Stimulated activated CD4-positive, alpha-beta T cell treated with anti-CD3 and anti-CD28 coated beads, Interleukin-4, amount 100 ng/mL, for 1 hour (primary cell): ENCODE measurements around the gene CYB561A3.
A peak's percentile ranks its signal among the peaks of the same experiment; 100 is the strongest.

ENCODE experiments used
- DNase-seq: peaks from one replicate; pipeline ENCODE4 v3.0.0-alpha.2; 2020

Gene CYB561A3

DNA sequence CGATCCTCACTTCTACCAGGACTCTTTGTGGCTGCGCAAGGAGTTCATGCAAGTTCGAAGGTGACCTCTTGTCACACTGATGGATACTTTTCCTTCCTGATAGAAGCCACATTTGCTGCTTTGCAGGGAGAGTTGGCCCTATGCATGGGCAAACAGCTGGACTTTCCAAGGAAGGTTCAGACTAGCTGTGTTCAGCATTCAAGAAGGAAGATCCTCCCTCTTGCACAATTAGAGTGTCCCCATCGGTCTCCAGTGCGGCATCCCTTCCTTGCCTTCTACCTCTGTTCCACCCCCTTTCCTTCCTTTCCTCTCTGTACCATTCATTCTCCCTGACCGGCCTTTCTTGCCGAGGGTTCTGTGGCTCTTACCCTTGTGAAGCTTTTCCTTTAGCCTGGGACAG, 7.0 kb upstream of the CYB561A3 start:
- DNase-seq: no peak

DNA sequence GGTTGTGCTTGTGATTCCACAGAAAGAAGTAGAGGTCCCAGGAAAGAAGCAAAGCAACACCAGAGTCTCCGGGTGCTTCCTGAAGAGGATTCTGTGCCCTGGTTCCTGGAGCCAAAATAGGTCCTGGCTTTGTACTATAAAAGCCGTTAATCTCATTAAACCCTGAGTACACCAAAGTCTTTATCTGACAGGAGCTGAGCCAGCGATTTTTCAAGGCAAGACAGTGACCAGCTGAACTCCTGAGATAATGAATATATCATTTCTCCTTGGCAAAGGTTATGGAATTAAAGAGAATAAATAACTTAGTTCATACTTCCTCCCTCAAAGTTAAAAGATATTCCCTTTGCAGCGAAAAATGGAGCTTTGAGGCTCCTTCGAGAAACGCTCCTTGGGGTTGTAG, 5.7 kb upstream of the CYB561A3 start:
- DNase-seq: no peak

DNA sequence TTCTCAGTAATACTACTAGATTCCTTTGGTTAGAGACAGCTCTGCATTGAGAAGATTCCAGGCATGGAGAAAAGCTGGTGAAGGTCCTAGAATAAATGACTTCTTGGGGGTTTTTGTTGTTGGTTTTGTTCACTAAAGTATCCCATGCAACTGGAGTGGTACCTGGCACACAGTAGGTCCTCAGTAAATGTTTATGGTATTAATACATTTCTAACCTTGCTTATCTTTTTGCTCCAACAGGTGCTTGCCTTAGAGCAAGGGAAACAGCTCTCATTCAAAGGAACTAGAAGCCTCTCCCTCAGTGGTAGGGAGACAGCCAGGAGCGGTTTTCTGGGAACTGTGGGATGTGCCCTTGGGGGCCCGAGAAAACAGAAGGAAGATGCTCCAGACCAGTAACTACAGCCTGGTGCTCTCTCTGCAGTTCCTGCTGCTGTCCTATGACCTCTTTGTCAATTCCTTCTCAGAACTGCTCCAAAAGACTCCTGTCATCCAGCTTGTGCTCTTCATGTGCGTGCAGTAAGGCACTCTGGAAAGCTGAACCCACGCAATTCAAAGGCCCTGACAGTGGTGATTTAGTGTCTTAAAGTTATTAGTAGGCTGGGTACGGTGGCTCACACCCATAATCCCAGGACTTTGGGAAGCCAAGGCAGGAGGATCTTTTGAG, 2.5 kb upstream of the CYB561A3 start:
- no peak for DNase-seq

DNA sequence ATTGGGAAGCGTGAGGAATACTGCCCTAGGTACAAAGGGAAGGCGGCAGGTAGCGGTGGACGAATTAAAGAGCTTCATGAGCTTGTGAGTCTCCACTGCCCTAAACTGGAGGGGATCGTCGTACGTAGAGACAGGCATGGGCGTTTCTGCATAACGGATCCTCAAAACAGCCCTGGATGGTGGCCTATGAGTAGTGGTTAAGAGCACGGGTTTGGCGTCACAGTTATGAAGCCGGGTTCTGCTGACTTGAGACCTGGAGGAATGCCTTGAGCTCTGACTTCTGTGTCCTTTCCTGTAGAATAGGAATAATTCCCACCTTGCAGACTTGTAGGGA, 827 bp upstream of the CYB561A3 start:
- DNase-seq: peak; percentile 23

DNA sequence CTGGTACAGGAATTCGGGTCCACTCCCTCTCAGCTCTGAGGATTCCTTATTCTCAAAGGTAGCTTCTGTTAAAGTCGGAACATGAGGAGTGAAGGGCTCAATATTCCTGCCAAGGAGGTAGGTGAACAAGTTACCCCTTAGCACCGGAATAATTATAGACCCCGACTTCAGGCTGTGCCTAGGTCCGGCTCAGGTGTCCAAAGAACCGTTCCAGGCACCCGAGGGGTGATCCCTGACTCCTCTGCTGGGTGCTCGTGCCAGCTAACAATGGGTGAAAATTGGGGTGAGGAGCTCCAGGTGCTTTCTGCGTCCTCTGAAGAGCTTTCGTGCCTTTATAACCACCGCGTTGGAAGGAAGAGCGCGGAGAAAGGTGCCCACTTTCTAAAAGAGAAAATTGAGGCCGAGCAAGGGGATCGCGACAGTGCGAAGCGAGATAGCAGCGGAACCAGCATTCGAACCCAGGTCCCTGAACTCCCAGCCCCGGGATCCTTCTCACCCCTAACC, 393 bp downstream of the CYB561A3 start:
- no peak for DNase-seq

DNA sequence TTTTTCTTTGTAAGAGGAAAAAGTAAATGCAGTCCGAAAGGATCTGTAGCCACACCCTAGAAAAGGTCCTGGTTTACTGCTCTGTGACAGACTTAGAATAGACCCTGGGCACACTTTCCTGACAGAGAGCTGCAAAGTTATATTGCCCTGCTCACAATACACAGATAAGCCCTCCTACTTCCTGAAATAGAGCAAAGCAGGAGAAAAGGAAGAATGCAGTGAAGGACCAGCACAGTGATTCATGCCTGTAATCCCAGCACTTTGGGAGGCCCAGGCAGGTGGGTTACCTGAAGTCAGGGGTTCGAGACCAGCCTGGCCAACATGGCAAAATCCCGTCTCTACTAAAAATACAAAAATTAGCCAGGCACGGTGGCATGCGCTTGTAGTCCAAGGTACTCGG, 2.2 kb downstream of the CYB561A3 start:
- no peak for DNase-seq

DNA sequence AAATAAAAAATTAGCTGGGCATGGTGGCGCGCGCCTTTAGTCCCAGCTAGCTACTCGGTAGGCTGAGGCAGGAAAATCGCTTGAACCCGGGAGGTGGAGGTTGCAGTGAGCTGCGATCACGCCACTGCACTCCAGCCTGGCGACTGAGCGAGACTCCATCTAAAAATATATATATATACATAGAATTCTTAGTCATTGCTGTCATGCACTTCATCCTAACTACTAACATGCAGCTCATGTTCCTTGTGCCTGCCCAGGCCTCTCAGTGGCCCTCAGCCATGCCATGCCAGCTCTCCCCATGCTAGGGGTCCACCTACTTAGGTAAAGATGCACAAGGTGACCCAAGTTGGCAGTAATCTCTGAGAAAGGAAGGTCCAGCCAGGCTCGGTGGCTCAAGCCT, 3.1 kb downstream of the CYB561A3 start:
- DNase-seq: no peak

DNA sequence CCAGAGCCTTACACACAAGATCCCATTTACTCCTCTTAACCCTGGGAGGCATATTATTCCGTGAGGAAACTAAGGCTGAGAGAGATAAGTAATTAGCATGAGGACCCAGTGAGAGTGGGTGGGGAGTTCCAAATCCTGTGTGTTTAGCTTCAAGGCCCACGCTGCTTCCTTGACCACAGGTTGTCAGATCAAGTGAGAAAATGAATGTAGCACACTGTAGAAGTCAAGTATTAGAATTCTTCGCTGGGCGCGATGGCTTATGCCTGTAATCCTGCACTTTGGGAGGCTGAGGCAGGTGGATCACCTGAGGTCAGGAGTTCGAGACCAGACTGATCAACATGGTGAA, 3.8 kb downstream of the CYB561A3 start:
- DNase-seq: no peak

DNA sequence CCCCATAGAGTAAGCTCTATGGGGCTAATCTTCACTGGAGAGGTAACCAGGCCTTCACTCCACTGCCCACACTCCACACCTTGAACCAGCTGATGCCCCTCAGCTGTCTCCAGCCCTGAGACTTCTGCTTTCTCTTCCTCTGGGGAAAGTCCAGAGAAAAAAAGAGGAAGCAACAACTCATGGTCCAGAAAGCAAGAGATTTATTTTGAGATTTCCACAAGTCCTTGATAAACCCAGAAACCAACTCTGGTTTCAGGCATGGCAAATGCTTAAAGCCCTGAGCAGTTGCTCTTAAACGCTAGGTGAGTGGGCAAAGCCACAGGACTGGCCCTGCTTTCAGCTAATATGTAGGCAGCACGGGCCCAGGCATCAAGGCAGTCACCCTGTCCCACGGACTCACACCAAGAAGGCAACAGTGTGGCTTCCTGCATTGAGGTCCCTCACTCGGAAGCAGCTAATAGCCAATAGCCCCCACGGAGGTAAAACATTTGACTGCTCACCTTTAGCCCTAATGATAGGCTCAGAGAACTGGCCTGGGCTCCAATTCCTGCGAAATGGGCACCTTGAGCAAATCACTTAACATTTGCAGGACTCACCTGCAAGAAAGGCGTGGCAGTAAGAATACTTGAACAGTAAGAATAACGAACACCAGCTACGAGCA, 4.3 kb downstream of the CYB561A3 start:
- DNase-seq: no peak

DNA sequence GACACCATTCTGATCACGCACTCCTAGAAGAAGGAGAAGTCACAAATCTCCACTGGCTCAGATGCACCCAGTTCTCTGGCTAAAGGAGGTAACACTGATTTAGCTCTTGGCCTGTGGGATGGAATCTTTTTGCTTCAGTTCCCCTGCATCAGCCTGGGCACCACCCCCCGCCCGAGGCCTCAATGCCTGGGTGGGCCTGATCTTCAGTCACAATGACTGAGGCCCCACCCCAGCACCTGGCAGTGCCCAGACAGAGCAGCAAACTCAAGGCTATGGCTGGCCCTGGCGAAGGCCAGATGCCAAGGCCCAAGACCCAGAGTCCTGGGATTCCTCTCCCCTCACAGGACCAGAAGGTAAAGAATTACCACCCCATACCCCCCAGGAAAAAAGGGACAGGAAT, 5.0 kb downstream of the CYB561A3 start:
- no peak for DNase-seq

DNA sequence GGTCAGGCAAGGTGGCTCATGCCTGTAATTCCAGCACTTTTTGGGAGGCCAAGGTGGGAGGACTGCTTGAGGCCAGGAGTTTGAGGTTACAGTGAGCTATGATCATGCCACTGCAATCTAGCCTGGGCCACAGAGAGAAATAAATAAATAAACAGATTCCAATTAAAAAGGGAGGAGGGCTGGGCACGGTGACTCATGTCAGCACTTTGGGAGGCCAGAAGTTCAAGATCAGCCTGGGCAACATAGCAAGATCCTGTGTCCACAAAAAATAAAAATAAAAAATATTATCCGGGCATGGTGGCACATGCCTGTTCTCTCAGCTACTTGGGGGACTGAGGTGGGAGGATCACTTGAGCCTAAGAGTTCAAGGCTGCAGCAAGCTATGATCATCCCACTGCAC, 7.5 kb downstream of the CYB561A3 start:
- no peak for DNase-seq

DNA sequence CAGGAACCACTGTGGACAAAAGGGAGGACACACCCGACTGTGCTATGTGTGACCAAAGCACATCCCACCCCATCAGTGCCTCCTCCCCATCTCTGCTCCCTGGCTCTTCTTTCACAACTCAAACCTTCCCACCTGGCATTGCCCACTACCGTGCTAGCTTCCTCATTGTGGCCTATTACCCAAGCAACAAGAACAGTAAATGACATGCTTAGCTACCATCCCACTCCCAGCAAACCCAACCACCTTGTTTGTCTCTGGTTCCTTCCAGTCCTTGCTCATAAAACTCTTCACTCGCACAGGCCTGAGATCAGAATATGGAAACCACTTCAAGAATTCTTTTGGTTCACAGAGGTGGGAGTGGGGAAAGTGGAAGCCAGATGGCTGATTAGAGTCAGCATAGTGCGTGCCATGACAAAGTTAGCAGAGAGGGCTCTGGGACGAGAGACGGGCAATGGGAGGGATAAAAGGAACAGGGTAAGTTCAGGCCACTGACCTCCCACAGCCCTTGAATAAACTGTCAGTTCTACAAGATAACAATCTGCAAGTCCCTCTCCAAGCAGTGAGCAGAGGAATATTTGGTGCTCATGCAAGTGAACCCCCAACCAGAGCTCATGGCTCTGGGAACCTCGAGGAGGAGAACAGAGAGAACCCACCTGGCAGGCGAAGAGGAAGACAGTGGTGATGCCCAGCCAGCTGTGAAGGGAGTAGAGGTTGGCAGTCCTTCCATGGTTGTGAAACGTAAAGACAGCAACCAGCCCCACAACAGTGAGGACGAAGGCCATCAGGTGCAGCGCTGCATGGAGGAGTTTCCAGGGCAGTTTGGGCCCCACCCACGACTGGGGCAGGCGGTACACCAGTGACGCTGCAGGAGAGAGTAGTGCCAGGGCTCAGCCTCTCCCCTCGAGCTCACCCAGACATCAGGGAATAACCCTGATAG, 8.3 kb downstream of the CYB561A3 start:
- no peak for DNase-seq

DNA sequence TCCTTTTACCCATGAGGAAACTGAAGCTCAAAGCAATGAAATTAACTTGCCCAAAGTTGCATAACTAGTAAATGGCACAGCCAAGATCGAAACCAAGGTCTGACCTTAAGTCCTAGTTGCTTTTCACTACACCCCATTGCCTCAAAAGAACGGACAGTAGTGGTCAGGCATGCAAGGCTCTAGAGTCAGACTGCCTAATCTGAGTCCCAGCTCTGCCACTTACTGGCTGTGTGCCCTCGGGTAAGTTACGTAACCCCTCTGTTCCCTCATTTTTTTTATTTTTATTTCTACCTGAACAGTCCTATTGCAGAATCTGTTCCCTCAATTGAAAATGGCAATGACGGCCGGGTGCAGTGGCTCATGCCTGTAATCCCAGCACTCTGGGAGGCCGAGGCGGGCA, 9.6 kb downstream of the CYB561A3 start:
- DNase-seq: no peak

DNA sequence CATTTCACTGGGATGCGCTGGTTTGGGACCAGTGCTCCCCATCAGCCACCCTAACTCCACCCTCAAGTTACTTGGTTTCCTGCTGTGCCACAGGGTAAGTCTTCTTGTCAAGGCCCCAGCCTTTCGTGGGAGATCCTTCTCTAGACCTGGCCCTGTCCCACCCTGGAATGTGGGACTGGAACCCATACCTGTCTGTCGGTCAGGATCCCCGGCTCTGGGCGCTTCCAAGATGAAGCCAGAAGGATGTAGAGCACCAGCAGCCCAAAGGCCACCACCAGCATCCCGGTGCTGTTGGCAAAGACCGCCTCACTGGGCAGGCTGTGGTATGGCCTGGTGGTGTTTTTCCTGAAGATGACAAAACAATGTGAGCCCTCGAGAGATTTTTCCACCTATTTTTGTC, 10.9 kb downstream of the CYB561A3 start:
- no peak for DNase-seq

DNA sequence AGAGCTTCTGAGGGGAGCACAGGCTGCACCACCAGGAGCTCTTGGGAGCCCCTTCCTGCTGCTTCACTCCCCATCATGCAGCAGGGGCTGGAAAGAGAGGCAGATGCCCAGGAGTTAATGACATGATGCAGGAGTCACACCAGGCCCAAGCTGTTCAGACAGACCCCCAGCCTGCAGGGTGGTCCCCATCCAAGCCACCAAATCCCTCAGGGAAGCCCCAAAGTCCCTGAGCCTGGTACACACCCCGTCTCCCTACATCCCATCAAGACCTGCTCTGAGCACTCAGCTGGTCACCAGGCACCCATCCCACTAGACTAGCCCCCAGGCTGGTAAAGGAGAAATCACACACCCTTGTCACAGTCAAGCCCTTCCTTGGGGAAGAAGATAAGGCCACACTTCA, 11.3 kb downstream of the CYB561A3 start:
- no peak for DNase-seq

DNA sequence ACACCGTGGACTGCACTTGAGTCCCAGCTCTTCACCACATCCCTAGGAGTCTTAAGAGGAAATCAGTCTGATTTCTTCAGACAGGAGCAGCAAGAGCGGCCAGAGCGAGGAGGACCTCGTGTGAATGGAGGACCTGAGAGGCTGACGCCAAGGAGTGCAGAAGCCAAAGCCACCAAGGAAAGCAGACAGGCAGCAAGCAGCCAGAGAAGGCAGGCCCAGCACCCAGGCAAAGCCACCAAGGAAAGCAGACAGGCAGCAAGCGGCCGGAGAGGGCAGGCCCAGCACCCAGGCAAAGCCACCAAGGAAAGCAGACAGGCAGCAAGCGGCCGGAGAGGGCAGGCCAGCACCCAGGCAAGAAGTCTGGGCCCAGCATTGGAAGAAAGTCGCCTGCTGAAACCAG, 11.8 kb downstream of the CYB561A3 start:
- no peak for DNase-seq

DNA sequence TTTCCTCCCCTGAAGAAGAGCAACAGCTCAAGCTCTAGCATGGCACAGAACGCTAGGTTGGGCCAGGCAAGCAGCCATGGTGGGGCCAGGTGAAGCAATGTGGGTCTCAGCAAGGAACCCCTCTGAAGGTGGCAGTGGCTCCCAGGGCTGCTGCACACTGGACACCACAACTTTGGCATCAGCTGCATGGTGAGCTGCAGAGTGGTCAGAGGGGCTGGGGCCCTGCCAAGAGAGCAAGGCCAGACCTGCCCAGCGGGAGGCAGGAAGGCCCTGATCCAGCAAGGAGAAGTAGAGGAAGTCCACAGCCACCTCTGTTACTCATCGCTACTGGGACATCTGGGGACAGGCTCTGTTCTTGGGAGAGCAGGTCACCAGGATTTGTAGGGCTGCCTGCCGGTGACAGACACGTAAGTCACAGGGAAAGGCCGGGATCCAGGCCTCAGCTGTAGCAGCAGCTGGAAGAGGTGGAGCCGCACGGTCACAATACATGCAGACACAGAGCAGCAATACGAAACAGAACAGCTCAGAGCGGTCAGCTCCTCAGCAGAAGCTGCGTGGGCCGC, 12.4 kb downstream of the CYB561A3 start:
- DNase-seq: no peak

DNA sequence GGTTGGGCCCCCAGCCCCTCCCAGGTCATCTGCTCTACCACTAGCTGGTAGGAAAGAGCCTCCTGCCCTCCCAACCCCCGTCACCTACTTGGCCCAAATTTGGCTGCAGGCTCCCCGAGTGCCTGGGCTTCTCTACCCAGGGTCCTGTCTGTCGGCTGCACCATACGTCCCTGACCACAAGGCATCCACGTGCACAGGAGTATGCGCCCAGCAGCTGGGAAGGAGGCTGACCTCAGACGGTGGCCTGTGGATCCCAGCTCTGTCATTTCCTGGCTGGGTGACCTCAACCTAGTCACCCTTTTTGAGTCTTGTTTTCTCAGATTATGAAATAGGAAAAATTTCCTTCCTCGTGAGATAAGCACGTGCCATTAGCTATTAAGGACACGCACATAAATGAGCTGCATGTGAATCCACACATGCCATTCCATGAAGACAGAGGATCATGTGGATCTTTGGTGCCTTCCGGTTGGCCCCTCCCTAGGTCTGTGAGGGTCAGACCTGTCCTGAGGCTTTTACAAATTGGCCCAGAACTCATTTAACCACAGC, 13.7 kb downstream of the CYB561A3 start:
- DNase-seq: no peak

DNA sequence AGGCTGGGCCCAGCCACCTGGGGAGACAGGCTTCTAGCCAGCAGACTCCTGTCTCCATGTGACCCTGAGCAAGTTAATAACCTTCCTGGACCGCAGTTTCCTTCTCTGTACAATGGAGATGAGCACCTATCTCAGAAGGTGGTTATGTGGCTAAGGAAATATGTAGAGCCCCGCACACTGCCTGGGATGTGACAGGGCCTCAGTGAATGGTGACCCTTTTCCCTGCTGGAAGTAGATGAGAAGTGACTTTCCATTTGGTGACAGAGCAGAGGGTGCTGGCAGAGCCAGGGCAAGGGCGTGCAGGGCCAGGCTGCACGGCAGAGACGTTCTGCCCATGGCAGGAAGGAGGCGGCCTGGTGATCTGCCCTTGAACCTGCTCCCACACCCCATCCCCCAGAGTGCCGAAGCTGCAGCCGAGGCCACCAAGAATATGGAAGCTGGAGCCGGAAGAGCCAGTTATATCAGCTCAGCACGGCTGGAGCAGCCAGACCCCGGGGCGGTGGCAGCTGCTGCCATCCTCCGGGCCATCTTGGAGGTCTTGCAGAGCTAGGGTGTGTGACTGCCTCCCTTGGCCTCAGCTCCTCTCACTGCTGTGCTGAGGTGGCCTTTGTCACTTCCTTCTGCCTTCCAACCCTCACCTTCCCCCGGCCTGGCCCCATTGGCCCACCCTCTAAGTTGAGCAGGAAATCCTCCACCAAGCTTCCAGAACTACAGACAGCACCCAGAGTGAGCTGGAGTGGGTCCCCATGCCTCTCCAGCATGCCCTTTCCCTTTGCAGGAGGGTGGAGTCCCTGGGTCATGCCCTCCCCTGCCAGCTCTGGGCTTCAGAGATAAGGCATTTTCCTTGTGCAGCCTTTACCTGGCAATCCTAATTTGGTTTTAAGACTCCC, 15.5 kb downstream of the CYB561A3 start:
- no peak for DNase-seq

DNA sequence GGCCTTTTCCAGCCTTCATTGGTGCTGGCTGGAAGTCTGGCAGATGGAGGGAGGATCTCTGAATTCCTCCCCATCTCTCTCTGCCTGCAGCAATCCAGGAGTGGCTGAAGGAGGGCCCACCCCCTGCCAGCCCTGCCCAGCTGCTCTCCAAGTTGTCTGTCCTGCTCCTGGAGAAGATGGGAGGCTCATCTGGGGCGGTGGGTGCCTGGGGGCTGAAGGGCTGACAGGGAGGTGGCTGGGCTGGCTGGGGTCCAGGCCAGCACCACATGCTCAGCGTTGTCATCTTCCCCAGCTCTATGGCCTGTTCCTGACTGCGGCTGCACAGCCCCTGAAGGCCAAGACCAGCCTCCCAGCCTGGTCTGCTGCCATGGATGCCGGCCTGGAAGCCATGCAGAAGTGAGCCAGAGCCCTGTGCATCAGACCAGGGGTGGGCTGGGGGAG, 16.5 kb downstream of the CYB561A3 start:
- no peak for DNase-seq

DNA sequence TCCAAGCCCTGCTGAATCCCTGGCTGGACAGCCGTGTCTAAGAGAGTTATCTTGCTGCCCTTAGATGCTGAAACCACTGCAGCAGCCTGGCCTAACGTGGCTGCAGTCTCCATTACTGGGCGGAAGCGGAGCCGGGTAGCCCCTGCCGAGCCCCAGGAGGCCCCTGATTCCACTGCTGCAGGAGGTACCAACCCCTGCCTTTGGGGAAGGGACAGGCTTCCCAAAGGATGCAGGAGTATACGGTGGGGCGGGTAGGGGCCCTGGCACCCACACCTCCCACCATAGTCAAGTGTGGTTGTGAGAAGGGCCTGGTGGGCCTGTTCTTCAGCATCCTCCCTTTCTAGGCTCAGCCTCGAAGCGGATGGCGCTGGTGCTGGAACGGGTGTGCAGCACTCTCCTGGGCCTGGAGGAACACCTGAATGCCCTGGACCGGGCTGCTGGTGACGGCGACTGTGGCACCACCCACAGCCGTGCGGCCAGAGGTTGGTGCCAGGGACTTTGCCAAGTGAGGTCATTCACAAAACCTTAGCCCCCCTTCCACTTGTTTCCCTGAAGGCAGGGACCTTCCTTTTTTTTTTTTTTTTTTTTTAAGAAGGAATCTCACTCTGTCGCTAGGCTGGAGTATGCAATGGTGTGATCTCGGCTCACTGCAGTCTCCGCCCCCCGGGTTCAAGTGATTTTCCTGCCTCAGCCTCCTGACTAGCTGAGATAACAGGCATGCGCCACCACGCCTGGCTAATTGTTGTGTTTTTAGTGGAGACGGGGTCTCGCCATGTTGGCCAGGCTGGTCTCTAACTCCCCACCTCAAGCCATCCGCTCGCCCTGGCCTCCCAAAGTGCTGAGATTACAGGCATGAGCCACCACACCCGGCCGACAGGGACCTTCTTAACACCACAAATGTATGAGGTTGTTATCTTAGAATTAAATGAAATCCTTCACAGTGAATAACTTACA, 17.6 kb downstream of the CYB561A3 start:
- no peak for DNase-seq
